ENCODE results near the gene EGLN3.

- TF ChIP-seq, protein P1, sequence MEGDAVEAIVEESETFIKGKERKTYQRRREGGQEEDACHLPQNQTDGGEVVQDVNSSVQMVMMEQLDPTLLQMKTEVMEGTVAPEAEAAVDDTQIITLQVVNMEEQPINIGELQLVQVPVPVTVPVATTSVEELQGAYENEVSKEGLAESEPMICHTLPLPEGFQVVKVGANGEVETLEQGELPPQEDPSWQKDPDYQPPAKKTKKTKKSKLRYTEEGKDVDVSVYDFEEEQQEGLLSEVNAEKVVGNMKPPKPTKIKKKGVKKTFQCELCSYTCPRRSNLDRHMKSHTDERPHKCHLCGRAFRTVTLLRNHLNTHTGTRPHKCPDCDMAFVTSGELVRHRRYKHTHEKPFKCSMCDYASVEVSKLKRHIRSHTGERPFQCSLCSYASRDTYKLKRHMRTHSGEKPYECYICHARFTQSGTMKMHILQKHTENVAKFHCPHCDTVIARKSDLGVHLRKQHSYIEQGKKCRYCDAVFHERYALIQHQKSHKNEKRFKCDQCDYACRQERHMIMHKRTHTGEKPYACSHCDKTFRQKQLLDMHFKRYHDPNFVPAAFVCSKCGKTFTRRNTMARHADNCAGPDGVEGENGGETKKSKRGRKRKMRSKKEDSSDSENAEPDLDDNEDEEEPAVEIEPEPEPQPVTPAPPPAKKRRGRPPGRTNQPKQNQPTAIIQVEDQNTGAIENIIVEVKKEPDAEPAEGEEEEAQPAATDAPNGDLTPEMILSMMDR (IDR thresholded peaks at IDR 0.05; ENCODE audit: borderline replicate concordance, extremely low read depth, low read length, poor library complexity, severe bottlenecking): no peak
- TF ChIP-seq EZH2 (IDR thresholded peaks at IDR 0.05; ENCODE audit: borderline replicate concordance, low read depth, low read length, severe bottlenecking): no peak
These were observed 19.4 kb downstream of the EGLN3 start for GRCh38 chr14:33931461-33931860.
